Measurements from ENCODE around the gene ADAM19. TPM values are rescaled to one million over a fixed set of nuclear protein-coding genes. Genes with fewer than 3 reads are reported as not detected.

ADAM19 gene, protein sequence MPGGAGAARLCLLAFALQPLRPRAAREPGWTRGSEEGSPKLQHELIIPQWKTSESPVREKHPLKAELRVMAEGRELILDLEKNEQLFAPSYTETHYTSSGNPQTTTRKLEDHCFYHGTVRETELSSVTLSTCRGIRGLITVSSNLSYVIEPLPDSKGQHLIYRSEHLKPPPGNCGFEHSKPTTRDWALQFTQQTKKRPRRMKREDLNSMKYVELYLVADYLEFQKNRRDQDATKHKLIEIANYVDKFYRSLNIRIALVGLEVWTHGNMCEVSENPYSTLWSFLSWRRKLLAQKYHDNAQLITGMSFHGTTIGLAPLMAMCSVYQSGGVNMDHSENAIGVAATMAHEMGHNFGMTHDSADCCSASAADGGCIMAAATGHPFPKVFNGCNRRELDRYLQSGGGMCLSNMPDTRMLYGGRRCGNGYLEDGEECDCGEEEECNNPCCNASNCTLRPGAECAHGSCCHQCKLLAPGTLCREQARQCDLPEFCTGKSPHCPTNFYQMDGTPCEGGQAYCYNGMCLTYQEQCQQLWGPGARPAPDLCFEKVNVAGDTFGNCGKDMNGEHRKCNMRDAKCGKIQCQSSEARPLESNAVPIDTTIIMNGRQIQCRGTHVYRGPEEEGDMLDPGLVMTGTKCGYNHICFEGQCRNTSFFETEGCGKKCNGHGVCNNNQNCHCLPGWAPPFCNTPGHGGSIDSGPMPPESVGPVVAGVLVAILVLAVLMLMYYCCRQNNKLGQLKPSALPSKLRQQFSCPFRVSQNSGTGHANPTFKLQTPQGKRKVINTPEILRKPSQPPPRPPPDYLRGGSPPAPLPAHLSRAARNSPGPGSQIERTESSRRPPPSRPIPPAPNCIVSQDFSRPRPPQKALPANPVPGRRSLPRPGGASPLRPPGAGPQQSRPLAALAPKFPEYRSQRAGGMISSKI
- 9.6 to 13.8 TPM (median 12.4 TPM) in 5 replicates for total RNA-seq (2022; extraction: Qiagen RNA extraction)

GRCh38 chr5:157575381-157576020 is at the start of gene ADAM19:
Gene ADAM19, minus strand, starts transcription at chr5:157575775. Its CDS starts 79 bp downstream, at chr5:157575696.

GRCh38 chr5:157459715-157460599 is 115.6 kb downstream of the ADAM19 start, which contains the start of gene NIPAL4:
Gene NIPAL4, plus strand, starts transcription at chr5:157460213. Its CDS starts 108 bp downstream, at chr5:157460321.

Other genes starting within 250 kb of the ADAM19 start
- 8.9 to 13.3 TPM (median 10.4 TPM) in 5 replicates for gene NIPAL4, start 115.6 kb downstream of the ADAM19 start, total RNA-seq (2022; extraction: Qiagen RNA extraction)
- gene SOX30, start 76.7 kb upstream of the ADAM19 start, total RNA-seq (2022; extraction: Qiagen RNA extraction) = 0.06 to 0.14 TPM (median 0.08 TPM) in 3 of 5 replicates, not detected in the others
- gene C5orf52, start 95.8 kb upstream of the ADAM19 start, total RNA-seq (2022; extraction: Qiagen RNA extraction) = not detected in 5 replicates
- 23.5 to 33.2 TPM (median 27.0 TPM) in 5 replicates for gene THG1L, start 155.6 kb upstream of the ADAM19 start, total RNA-seq (2022; extraction: Qiagen RNA extraction)
- 2.7 to 3.6 TPM (median 3.3 TPM) in 5 replicates for gene LSM11, start 167.9 kb upstream of the ADAM19 start, total RNA-seq (2022; extraction: Qiagen RNA extraction)

Measured in A549 treated with dexamethasone at 1 μM for 4 hours (cell line).